ENCODE results near the gene GSTT2B.
A peak's percentile ranks its signal among the peaks of the same experiment; 100 is the strongest.
"Not testable (repeated sequence)": the region's sequence is repeated elsewhere in the genome, so short reads cannot be mapped to it uniquely, and the experiment has no call there.

The GSTT2B gene

DNA sequence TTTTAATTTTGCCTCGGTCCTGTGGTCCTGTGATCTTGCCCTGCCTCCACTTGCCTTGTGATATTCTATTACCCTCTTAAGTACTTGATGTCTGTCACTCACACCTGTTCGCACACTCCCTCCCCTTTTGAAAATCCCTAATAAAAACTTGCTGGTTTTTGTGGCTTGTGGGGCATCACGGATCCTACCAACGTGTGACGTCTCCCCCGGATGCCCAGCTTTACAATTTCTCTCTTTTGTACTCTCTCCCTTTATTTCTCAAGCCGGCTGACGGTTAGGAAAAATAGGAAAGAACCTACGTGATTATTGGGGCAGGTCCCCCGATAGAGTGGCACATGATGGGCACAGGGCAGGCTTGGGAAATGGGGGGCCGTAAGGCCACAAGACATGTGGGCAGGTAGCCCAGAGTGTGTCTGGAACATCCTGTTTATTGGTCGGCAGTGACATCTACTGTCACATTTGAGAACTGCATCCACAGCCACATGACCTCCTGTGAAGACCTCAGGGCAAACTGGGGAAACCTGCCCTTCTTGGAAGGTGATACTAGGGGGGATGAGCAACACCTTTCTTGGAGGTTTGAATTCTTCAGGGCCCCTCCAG is 4.6 kb downstream of the GSTT2B start:
- not testable (repeated sequence) for H3K36me3 ChIP-seq (ENCODE audit: insufficient read depth); H3K9ac ChIP-seq; H3K4me1 ChIP-seq (ENCODE audit: low read depth, poor library complexity, severe bottlenecking); H2AFZ ChIP-seq (ENCODE audit: low read depth); H3K27me3 ChIP-seq (ENCODE audit: insufficient read depth, low read depth); H4K20me1 ChIP-seq (ENCODE audit: insufficient read depth); H3K4me2 ChIP-seq; H3K79me2 ChIP-seq (ENCODE audit: insufficient read depth, low read depth); H3K27ac ChIP-seq; H3K4me3 ChIP-seq (IDR thresholded peaks at IDR 0.05; ENCODE audit: insufficient read depth, low read depth, low read length)
- TF ChIP-seq, protein P1, sequence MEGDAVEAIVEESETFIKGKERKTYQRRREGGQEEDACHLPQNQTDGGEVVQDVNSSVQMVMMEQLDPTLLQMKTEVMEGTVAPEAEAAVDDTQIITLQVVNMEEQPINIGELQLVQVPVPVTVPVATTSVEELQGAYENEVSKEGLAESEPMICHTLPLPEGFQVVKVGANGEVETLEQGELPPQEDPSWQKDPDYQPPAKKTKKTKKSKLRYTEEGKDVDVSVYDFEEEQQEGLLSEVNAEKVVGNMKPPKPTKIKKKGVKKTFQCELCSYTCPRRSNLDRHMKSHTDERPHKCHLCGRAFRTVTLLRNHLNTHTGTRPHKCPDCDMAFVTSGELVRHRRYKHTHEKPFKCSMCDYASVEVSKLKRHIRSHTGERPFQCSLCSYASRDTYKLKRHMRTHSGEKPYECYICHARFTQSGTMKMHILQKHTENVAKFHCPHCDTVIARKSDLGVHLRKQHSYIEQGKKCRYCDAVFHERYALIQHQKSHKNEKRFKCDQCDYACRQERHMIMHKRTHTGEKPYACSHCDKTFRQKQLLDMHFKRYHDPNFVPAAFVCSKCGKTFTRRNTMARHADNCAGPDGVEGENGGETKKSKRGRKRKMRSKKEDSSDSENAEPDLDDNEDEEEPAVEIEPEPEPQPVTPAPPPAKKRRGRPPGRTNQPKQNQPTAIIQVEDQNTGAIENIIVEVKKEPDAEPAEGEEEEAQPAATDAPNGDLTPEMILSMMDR (conservative IDR thresholded peaks at IDR 0.05; ENCODE audit: low read depth, low read length): peak; percentile 67

GRCh38 chr22:23955886-23956285 is 5.1 kb downstream of the GSTT2B start:
- not testable (repeated sequence) for H3K27me3 ChIP-seq (ENCODE audit: insufficient read depth, low read depth); H2AFZ ChIP-seq (ENCODE audit: low read depth); H3K9ac ChIP-seq; H3K79me2 ChIP-seq (ENCODE audit: insufficient read depth, low read depth); H4K20me1 ChIP-seq (ENCODE audit: insufficient read depth); H3K4me1 ChIP-seq (ENCODE audit: low read depth, poor library complexity, severe bottlenecking); H3K4me2 ChIP-seq; H3K36me3 ChIP-seq (ENCODE audit: insufficient read depth); H3K27ac ChIP-seq; H3K4me3 ChIP-seq (IDR thresholded peaks at IDR 0.05; ENCODE audit: insufficient read depth, low read depth, low read length)

- not testable (repeated sequence) for H3K4me3 ChIP-seq (IDR thresholded peaks at IDR 0.05; ENCODE audit: insufficient read depth, low read depth, low read length); H3K27me3 ChIP-seq (ENCODE audit: insufficient read depth, low read depth); H2AFZ ChIP-seq (ENCODE audit: low read depth); H3K36me3 ChIP-seq (ENCODE audit: insufficient read depth); H3K9ac ChIP-seq; H3K79me2 ChIP-seq (ENCODE audit: insufficient read depth, low read depth); H3K27ac ChIP-seq; H4K20me1 ChIP-seq (ENCODE audit: insufficient read depth); H3K4me1 ChIP-seq (ENCODE audit: low read depth, poor library complexity, severe bottlenecking); H3K4me2 ChIP-seq
Observed at GRCh38 chr22:23954991-23955305, 6.0 kb downstream of the GSTT2B start.

DNA sequence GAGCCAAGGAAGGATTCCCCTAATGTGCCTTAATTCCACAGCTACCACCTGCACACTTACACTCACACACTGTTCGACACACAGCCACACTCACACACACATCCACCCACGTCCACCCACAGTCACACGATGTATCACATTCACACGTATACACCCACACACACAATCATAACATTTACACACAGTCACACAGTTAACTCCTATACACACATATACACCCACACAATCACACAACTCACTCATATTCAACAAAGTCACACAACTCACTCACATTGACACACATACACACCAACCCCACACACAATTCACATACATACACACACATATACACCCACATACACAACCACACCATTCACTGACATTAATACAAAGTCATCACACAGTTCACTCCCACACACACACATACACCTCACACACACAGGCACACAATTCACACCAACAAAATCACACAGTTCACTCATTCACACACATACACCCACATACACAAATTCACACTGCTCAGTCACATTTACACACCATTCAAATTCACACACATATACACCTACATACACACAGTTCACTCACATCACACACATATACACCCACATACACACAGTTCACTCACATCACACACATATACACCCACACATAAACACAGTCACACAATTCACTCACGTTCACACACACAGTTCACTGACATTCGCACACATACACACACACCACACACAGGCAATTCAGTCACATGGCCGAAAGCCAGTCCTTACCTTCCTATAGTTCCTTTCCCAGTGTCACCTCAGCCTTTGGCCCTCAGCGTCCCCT is 6.6 kb downstream of the GSTT2B start:
- not testable (repeated sequence) for H2AFZ ChIP-seq (ENCODE audit: low read depth); H4K20me1 ChIP-seq (ENCODE audit: insufficient read depth); H3K27ac ChIP-seq; H3K79me2 ChIP-seq (ENCODE audit: insufficient read depth, low read depth); H3K4me2 ChIP-seq; H3K9ac ChIP-seq; H3K4me1 ChIP-seq (ENCODE audit: low read depth, poor library complexity, severe bottlenecking); H3K4me3 ChIP-seq (IDR thresholded peaks at IDR 0.05; ENCODE audit: insufficient read depth, low read depth, low read length); H3K27me3 ChIP-seq (ENCODE audit: insufficient read depth, low read depth); H3K36me3 ChIP-seq (ENCODE audit: insufficient read depth)

GRCh38 chr22:23953485-23953884 is 7.5 kb downstream of the GSTT2B start:
- not testable (repeated sequence) for H3K4me3 ChIP-seq (IDR thresholded peaks at IDR 0.05; ENCODE audit: insufficient read depth, low read depth, low read length); H3K4me2 ChIP-seq; H3K4me1 ChIP-seq (ENCODE audit: low read depth, poor library complexity, severe bottlenecking); H3K27me3 ChIP-seq (ENCODE audit: insufficient read depth, low read depth); H3K36me3 ChIP-seq (ENCODE audit: insufficient read depth); H3K9ac ChIP-seq; H3K79me2 ChIP-seq (ENCODE audit: insufficient read depth, low read depth); H2AFZ ChIP-seq (ENCODE audit: low read depth); H3K27ac ChIP-seq; H4K20me1 ChIP-seq (ENCODE audit: insufficient read depth)

- not testable (repeated sequence) for H3K4me1 ChIP-seq (ENCODE audit: low read depth, poor library complexity, severe bottlenecking); H3K36me3 ChIP-seq (ENCODE audit: insufficient read depth); H3K27me3 ChIP-seq (ENCODE audit: insufficient read depth, low read depth); H2AFZ ChIP-seq (ENCODE audit: low read depth); H4K20me1 ChIP-seq (ENCODE audit: insufficient read depth); H3K27ac ChIP-seq; H3K9ac ChIP-seq; H3K4me2 ChIP-seq; H3K79me2 ChIP-seq (ENCODE audit: insufficient read depth, low read depth); H3K4me3 ChIP-seq (IDR thresholded peaks at IDR 0.05; ENCODE audit: insufficient read depth, low read depth, low read length)
Observed at GRCh38 chr22:23952794-23953405, 8.1 kb downstream of the GSTT2B start.

DNA sequence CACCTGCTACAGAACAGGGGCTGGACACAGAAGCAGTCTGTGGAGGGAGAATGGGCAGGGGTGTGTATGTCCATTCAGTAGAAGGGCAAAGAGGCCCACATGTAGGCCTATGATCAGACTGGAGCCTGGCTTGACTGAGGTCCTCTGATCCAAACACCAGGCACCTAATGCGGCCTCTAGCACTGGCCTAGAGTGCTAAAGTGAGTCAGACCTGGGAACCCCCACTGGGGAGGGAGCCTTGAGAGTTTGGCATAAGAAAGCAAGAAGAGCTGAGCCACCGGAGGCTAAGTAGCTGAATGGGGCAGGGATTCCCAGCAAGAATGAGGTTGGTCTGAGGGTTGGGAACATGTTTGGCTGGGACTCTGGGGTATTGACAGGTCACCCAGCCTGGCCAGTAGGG is 9.6 kb downstream of the GSTT2B start:
- not testable (repeated sequence) for H3K4me2 ChIP-seq; H3K79me2 ChIP-seq (ENCODE audit: insufficient read depth, low read depth); H2AFZ ChIP-seq (ENCODE audit: low read depth); H3K4me3 ChIP-seq (IDR thresholded peaks at IDR 0.05; ENCODE audit: insufficient read depth, low read depth, low read length); H3K4me1 ChIP-seq (ENCODE audit: low read depth, poor library complexity, severe bottlenecking); H3K27me3 ChIP-seq (ENCODE audit: insufficient read depth, low read depth); H3K9ac ChIP-seq; H4K20me1 ChIP-seq (ENCODE audit: insufficient read depth); H3K36me3 ChIP-seq (ENCODE audit: insufficient read depth); H3K27ac ChIP-seq

DNA sequence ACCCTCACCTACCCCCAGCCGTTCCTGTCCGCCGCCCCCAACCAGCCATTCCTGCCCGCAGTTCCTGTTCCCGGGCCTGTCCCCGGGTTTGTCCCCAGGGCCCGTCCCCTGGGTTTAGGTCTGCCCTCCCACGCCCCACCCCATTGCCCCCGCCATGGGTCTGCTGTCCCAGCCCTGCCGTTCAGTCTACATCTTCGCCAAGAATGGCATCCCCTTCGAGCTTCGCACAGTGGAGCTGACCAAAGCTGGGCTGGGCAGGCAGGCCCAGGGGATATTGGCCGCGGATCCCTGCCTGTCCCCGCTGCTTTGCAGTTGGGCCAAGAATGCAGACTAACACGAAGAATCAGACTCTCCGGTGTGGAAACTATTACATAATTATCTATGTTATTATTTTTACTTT is 11.2 kb downstream of the GSTT2B start:
- H2AFZ ChIP-seq (ENCODE audit: low read depth); H3K36me3 ChIP-seq (ENCODE audit: insufficient read depth); H3K4me1 ChIP-seq (ENCODE audit: low read depth, poor library complexity, severe bottlenecking); H3K9ac ChIP-seq; H4K20me1 ChIP-seq (ENCODE audit: insufficient read depth); H3K79me2 ChIP-seq (ENCODE audit: insufficient read depth, low read depth); H3K27ac ChIP-seq; H3K27me3 ChIP-seq (ENCODE audit: insufficient read depth, low read depth); H3K4me3 ChIP-seq (IDR thresholded peaks at IDR 0.05; ENCODE audit: insufficient read depth, low read depth, low read length); H3K4me2 ChIP-seq: not testable (repeated sequence)

GRCh38 chr22:23947391-23947790 is 13.6 kb downstream of the GSTT2B start:
- not testable (repeated sequence) for H3K27me3 ChIP-seq (ENCODE audit: insufficient read depth, low read depth); H3K9ac ChIP-seq; H3K4me3 ChIP-seq (IDR thresholded peaks at IDR 0.05; ENCODE audit: insufficient read depth, low read depth, low read length)

More at GRCh38 chr22:23947391-23947790, 13.6 kb downstream of the GSTT2B start:
- not testable (repeated sequence) for H4K20me1 ChIP-seq (ENCODE audit: insufficient read depth); H3K79me2 ChIP-seq (ENCODE audit: insufficient read depth, low read depth); H3K4me1 ChIP-seq (ENCODE audit: low read depth, poor library complexity, severe bottlenecking); H3K27ac ChIP-seq; H3K36me3 ChIP-seq (ENCODE audit: insufficient read depth); H2AFZ ChIP-seq (ENCODE audit: low read depth); H3K4me2 ChIP-seq
